CD4-positive, CD25-positive, alpha-beta regulatory T cell (primary cell): ENCODE results near the gene GIMD1. TPM values are rescaled to one million over a fixed set of nuclear protein-coding genes. Genes with fewer than 3 reads are reported as not detected.
A peak's percentile ranks its signal among the peaks of the same experiment; 100 is the strongest.

ENCODE experiments used
- ATAC-seq, 2 donors: fragments of 150-1000 bp; cut with Tn5 transposase; one replicate each; pipeline ENCODE4 v1.10.0; 2021; ENCODE audit warnings: low read depth in 2 of 2, moderate number of reproducible peaks in 2 of 2, moderate library complexity in 1 of 2
- DNase-seq, 3 donors: peaks; one replicate each; pipeline versions ENCODE4 v3.0.0 to v3.0.0-alpha.2; 2012 to 2022; ENCODE audit warnings: mixed read lengths in 1 of 3
- H3K27ac ChIP-seq: one replicate; pipeline ENCODE4 v1.7.0; 2013; ENCODE audit warnings: mild to moderate bottlenecking, low read length; ENCODE audit not compliant: insufficient read depth, poor library complexity, severe bottlenecking
- H3K27me3 ChIP-seq: one replicate; pipeline ENCODE4 v1.7.0; 2013; ENCODE audit warnings: low read length; ENCODE audit not compliant: control insufficient read depth, insufficient read depth
- H3K36me3 ChIP-seq: one replicate; pipeline ENCODE4 v1.7.0; 2013; ENCODE audit warnings: mild to moderate bottlenecking, low read length, moderate library complexity; ENCODE audit not compliant: control insufficient read depth, insufficient read depth
- H3K4me1 ChIP-seq: 2 replicates; pipeline ENCODE4 v1.7.0; 2013; ENCODE audit warnings: mild to moderate bottlenecking, low read length; ENCODE audit not compliant: insufficient read depth, control insufficient read depth, poor library complexity, severe bottlenecking
- H3K4me3 ChIP-seq: one replicate; pipeline ENCODE4 v1.7.0; 2013; ENCODE audit warnings: low read depth, mild to moderate bottlenecking, low read length, moderate library complexity
- H3K9me3 ChIP-seq, 2 experiments: 1 replicate in 1 of 2; 2 replicates in 1 of 2; pipeline ENCODE4 v1.7.0; 2013; ENCODE audit warnings: low read length in 2 of 2, mild to moderate bottlenecking in 1 of 2, moderate library complexity in 1 of 2; ENCODE audit not compliant: control insufficient read depth in 2 of 2
- H3K27ac Mint-ChIP-seq, 3 donors: one replicate each; pipeline ENCODE4 v1.8.0; 2020 to 2022; ENCODE audit warnings: mild to moderate bottlenecking in 3 of 3, mixed read lengths in 3 of 3, moderate library complexity in 2 of 3
- H3K27me3 Mint-ChIP-seq: one replicate; pipeline ENCODE4 v1.8.0; 2022; ENCODE audit warnings: mild to moderate bottlenecking, mixed read lengths
- H3K36me3 Mint-ChIP-seq: one replicate; pipeline ENCODE4 v1.8.0; 2020; ENCODE audit warnings: mixed read lengths
- H3K4me1 Mint-ChIP-seq, 4 donors: one replicate each; pipeline ENCODE4 v1.8.0; 2020 to 2022; ENCODE audit warnings: mixed read lengths in 4 of 4, mild to moderate bottlenecking in 1 of 4
- H3K4me3 Mint-ChIP-seq, 4 donors: one replicate each; pipeline ENCODE4 v1.8.0; 2020 to 2022; ENCODE audit warnings: mild to moderate bottlenecking in 4 of 4, mixed read lengths in 4 of 4, moderate library complexity in 3 of 4
- H3K9me3 Mint-ChIP-seq, 7 donors: one replicate each; pipeline ENCODE4 v1.8.0; 2020 to 2022; ENCODE audit warnings: mixed read lengths in 7 of 7, mild to moderate bottlenecking in 3 of 7, moderate library complexity in 2 of 7
- polyA plus RNA-seq, 4 donors: library from polyadenylated mRNA; unstranded; fragments of 300-500 nt; fragmentation: Illumina TruSeq; gene quantifications; one replicate each; pipeline ENCODE4 v1.2.3, GENCODE V29; 2021
- total RNA-seq: library from RNA; stranded (reverse); gene quantifications from one replicate; pipeline ENCODE4 v1.2.3, GENCODE V29; 2022

Gene GIMD1
- total and polyA plus RNA-seq, 5 donors from 2014 or later = not detected

DNA sequence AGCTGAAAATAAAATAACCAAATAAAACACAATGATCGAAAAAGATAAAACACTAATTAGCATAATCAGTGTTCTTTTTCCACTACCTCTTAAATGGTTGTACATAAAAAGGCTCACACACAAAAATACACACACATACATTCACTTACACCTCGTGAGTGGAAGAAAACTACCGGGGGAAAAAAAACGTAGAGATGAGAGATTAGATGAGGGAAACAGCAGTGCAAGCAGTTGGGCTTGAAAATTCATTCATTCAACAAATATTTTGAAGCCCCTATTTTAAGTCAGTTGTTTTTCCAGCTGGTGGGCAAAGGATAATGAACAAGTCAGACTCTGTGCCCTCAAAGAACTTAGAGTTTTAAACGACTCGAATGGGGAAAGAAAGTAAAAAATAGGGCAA is 53.6 kb downstream of the GIMD1 start:
- Histone ChIP-seq H3K27ac (peak overlapping the region; percentile 96), H3K27me3 (no peaks in the 10 kb centered on the region), H3K4me1 (peaks cover 39% of the 10 kb centered on the region), H3K9me3 (no peaks in the 10 kb centered on the region), H3K4me3 (peak overlapping the region; percentile 100), H3K36me3 (no peaks in the 10 kb centered on the region)
- Mint-ChIP-seq H3K4me3 (no peak overlapping the region), H3K27ac (peak overlapping the region in 1 of 3 donors; percentile 93), H3K9me3 (peaks cover 0 to 1% (median 0%) of the 10 kb centered on the region in 7 donors), H3K4me1 (peaks cover 20 to 43% (median 37%) of the 10 kb centered on the region in 4 donors), H3K27me3 (no peaks in the 10 kb centered on the region), H3K36me3 (peaks cover 2% of the 10 kb centered on the region)
- DNase-seq (no peak), ATAC-seq (no peak)

DNA sequence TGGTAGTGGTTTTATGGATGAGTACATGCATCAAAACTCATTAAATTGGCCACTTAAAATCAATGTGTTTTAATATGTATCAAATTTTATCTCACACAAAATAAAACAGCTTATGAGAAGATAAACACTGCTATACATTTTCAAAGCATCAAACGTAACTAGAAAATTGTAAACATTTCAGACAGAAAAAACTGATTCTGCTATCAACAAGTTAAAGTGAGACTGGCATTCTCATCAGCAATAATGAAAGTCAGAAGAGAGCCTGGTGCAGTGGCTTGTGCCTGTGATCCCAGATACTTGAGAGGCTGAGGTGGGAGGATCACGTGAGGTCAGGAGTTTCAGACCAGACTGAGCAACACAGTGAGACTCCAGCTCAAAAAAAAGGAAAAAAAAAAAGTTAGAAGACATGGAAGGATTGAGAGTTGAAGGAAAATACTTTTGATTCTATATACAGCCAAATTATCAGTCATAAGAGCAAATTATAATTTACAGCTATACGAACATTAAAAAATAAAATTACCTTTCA is 55.5 kb downstream of the GIMD1 start:
- H3K27ac ChIP-seq = no peak overlapping the region

DNA sequence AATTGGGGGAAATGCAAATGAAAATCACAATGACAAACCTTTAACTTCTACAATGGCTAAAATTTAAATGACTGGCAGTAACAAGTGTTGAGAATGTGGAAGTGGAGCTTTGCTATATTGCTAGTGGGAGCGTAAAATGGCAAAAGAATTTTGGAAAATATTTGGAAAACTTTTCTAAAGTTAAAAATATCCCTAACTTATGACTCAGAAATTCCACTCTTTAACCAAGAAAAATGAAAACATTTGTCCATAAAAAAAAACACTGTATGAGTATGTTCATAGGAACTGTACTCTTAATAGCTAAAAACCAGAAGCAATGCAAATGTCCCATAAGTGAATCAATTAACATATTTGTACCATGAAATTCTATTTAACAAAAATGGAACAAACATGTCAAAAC is 56.2 kb downstream of the GIMD1 start:
- Histone ChIP-seq H3K4me1 (peaks cover 20% of the 10 kb centered on the region), H3K9me3 (no peaks in the 10 kb centered on the region), H3K27me3 (no peaks in the 10 kb centered on the region), H3K4me3 (no peak overlapping the region), H3K36me3 (peaks cover 9% of the 10 kb centered on the region), H3K27ac (peak overlapping the region; percentile 19)
- Mint-ChIP-seq H3K4me3 (peak overlapping the region in 2 of 4 donors; percentile 63 to 67), H3K9me3 (no peaks in the 10 kb centered on the region), H3K4me1 (peaks cover 17 to 51% (median 33%) of the 10 kb centered on the region in 4 donors), H3K27ac (peak overlapping the region in 1 of 3 donors; percentile 97), H3K27me3 (no peaks in the 10 kb centered on the region), H3K36me3 (peaks cover 7% of the 10 kb centered on the region)
- DNase-seq (no peak), ATAC-seq (no peak)

More for the DNA sequence above, 55.5 kb downstream of the GIMD1 start:
- Mint-ChIP-seq H3K27ac (peak overlapping the region; percentile 37 to 97 (median 88)), H3K9me3 (no peaks in the 10 kb centered on the region), H3K36me3 (peaks cover 7% of the 10 kb centered on the region), H3K27me3 (no peaks in the 10 kb centered on the region), H3K4me1 (peaks cover 17 to 51% (median 33%) of the 10 kb centered on the region in 4 donors), H3K4me3 (peak overlapping the region in 2 of 4 donors; percentile 67 to 81)
- Histone ChIP-seq H3K4me3 (no peak overlapping the region), H3K4me1 (peaks cover 27% of the 10 kb centered on the region), H3K27me3 (no peaks in the 10 kb centered on the region), H3K36me3 (peaks cover 5% of the 10 kb centered on the region), H3K9me3 (no peaks in the 10 kb centered on the region)
- DNase-seq (no peak), ATAC-seq (no peak)

Other genes with a start within 250 kb of the GIMD1 start
- 47.1 TPM for gene TBCK, start 52.6 kb downstream of the GIMD1 start, total RNA-seq
- gene TBCK, start 52.6 kb downstream of the GIMD1 start, polyA plus RNA-seq = 10 to 100 TPM; 10.9 to 30.1 (median 24.2) TPM
- gene AIMP1, start 52.2 kb downstream of the GIMD1 start, total RNA-seq = 56.7 TPM
- 100 to 1,000 TPM in 1 of 4 donors, 10 to 100 TPM in 3; 65.5 to 104 (median 84.7) TPM for gene AIMP1, start 52.2 kb downstream of the GIMD1 start, polyA plus RNA-seq